ENCODE results near the gene CWC22.

DNA sequence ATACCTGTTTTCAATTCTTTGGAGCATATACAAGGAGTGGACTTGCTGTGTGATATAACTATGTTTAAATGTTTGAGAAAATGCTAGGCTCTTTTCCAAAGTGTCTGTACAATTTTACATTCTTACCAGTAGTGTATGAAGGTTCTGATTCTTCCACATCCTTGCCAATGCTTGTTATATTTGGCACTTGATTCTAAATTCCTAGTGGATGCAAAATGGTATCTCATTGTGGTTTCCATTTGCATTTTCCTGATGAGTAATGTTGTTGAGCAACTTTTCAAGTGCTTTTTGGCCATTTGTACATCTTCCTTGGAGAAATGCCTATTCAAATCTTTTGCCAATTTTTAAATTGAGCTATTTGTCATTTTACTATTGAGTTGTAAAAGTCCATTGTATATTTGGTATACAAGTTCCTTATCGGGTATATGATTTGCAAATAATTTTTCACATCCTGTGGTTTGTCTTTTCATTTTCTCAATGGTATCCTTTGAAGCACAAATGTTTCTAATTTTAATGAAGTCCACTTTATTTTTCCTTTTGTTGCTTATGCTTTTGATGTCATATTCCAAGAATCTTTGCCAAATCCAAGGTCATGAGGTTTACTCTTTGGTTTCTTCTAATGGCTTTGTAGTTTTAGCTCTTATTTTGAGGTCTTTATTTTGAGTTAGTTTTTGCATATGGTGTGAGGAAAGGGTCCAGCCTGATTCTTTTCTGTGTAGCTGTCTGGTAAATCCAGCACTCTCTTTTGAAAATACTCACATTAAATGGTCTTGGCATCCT, 33.2 kb upstream of the CWC22 start:
- TF ChIP-seq, protein P1, sequence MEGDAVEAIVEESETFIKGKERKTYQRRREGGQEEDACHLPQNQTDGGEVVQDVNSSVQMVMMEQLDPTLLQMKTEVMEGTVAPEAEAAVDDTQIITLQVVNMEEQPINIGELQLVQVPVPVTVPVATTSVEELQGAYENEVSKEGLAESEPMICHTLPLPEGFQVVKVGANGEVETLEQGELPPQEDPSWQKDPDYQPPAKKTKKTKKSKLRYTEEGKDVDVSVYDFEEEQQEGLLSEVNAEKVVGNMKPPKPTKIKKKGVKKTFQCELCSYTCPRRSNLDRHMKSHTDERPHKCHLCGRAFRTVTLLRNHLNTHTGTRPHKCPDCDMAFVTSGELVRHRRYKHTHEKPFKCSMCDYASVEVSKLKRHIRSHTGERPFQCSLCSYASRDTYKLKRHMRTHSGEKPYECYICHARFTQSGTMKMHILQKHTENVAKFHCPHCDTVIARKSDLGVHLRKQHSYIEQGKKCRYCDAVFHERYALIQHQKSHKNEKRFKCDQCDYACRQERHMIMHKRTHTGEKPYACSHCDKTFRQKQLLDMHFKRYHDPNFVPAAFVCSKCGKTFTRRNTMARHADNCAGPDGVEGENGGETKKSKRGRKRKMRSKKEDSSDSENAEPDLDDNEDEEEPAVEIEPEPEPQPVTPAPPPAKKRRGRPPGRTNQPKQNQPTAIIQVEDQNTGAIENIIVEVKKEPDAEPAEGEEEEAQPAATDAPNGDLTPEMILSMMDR (IDR thresholded peaks at IDR 0.05): no peak
- TF ChIP-seq POLR2A (IDR thresholded peaks at IDR 0.05): no peak

Data from breast epithelium (tissue), 3 donors.